GM21390 (cell line): ENCODE results near the gene SSH2.
"Not testable (repeated sequence)": the region's sequence is repeated elsewhere in the genome, so short reads cannot be mapped to it uniquely, and the experiment has no call there.

Experiments
- ATAC-seq: cut with Tn5 transposase; IDR thresholded peaks from one replicate; pipeline ENCODE4 v1.9.1; 2021; ENCODE audit not compliant: unreplicated experiment

Gene SSH2

GRCh38 chr17:29682054-29682453, 248.0 kb downstream of the SSH2 start:
- ATAC-seq, result no peak

- no peak for ATAC-seq
These were observed 252.2 kb downstream of the SSH2 start for GRCh38 chr17:29677824-29678223.

GRCh38 chr17:29677221-29677791, 252.7 kb downstream of the SSH2 start:
- ATAC-seq, result no peak

- ATAC-seq, result not testable (repeated sequence)
These were observed 254.1 kb downstream of the SSH2 start for GRCh38 chr17:29675961-29676360.

GRCh38 chr17:29674281-29674680, 255.7 kb downstream of the SSH2 start:
- ATAC-seq, result no peak

GRCh38 chr17:29671661-29672060, 258.4 kb downstream of the SSH2 start:
- ATAC-seq, result no peak

- ATAC-seq, result no peak
These were observed 260.8 kb downstream of the SSH2 start for GRCh38 chr17:29669266-29669665.

- no peak for ATAC-seq
These were observed 262.1 kb downstream of the SSH2 start for GRCh38 chr17:29667969-29668368.

GRCh38 chr17:29665481-29665810, 264.6 kb downstream of the SSH2 start:
- no peak for ATAC-seq

- no peak for ATAC-seq
These were observed 265.1 kb downstream of the SSH2 start for GRCh38 chr17:29664743-29665480.

GRCh38 chr17:29663155-29663554, 266.9 kb downstream of the SSH2 start:
- ATAC-seq, result no peak

- no peak for ATAC-seq
These were observed 268.8 kb downstream of the SSH2 start for GRCh38 chr17:29661213-29661612.

GRCh38 chr17:29659155-29659554, 270.9 kb downstream of the SSH2 start:
- ATAC-seq, result no peak

GRCh38 chr17:29655323-29655722, 274.7 kb downstream of the SSH2 start:
- ATAC-seq, result no peak

GRCh38 chr17:29653995-29654714, 275.9 kb downstream of the SSH2 start:
- no peak for ATAC-seq

- ATAC-seq, result no peak
These were observed 277.1 kb downstream of the SSH2 start for GRCh38 chr17:29652976-29653375.

GRCh38 chr17:29651913-29652312, 278.1 kb downstream of the SSH2 start:
- ATAC-seq, result not testable (repeated sequence)

GRCh38 chr17:29650396-29650795, 279.6 kb downstream of the SSH2 start:
- no peak for ATAC-seq

GRCh38 chr17:29649359-29649758, 280.7 kb downstream of the SSH2 start:
- ATAC-seq, result no peak

GRCh38 chr17:29648005-29648404, 282.0 kb downstream of the SSH2 start:
- ATAC-seq, result no peak

GRCh38 chr17:29645515-29646051, 284.4 kb downstream of the SSH2 start:
- no peak for ATAC-seq

- no peak for ATAC-seq
These were observed 286.2 kb downstream of the SSH2 start for GRCh38 chr17:29643817-29644160.
